Upper lobe of left lung (tissue), 4 donors: ENCODE results near the gene ACAP3.

Source experiments
- POLR2A ChIP-seq, 4 donors: fragments of 450-650 bp; IDR thresholded peaks; one replicate each; pipeline ENCODE4 v1.5.1; 2016 to 2017; ENCODE audit warnings: antibody characterized with exemption in 4 of 4, mild to moderate bottlenecking in 2 of 4
- TF ChIP-seq, protein P1 (sequence below), 6 experiments: fragments of 450-650 bp in 4 of 6; fragments of 200-600 bp in 2 of 6; sonication (generic) in 2 of 6; IDR thresholded peaks; one replicate each; pipeline ENCODE4 v1.5.1; 2016 to 2019; ENCODE audit warnings: antibody characterized with exemption in 6 of 6

DNA sequence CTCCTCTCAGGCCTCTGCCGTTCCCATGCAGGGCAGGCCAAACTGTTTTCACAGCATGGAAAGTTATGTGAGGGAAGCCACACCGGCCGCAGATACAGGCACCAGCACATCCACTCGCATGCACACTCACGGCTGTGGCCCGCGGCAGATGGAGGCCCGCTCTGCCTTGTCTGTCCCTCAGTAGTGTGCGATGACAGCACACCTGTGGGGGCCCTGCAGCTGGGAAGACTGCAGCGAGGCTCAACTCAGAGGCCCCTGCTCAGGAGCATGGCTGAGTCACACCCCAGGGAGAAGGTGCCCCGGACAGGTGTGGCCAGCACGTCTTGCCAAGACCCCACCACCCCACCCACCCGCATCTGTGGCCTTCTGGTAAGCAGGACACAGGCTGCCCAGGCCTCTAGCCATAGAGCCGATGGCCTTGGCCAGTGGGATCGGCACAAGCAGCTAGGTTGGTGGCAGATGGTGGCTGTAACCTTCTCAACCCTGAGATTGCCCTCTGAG is 32.7 kb downstream of the ACAP3 start:
- TF ChIP-seq POLR2A (IDR thresholded peaks at IDR 0.05): no peak
- TF ChIP-seq, protein P1, sequence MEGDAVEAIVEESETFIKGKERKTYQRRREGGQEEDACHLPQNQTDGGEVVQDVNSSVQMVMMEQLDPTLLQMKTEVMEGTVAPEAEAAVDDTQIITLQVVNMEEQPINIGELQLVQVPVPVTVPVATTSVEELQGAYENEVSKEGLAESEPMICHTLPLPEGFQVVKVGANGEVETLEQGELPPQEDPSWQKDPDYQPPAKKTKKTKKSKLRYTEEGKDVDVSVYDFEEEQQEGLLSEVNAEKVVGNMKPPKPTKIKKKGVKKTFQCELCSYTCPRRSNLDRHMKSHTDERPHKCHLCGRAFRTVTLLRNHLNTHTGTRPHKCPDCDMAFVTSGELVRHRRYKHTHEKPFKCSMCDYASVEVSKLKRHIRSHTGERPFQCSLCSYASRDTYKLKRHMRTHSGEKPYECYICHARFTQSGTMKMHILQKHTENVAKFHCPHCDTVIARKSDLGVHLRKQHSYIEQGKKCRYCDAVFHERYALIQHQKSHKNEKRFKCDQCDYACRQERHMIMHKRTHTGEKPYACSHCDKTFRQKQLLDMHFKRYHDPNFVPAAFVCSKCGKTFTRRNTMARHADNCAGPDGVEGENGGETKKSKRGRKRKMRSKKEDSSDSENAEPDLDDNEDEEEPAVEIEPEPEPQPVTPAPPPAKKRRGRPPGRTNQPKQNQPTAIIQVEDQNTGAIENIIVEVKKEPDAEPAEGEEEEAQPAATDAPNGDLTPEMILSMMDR (IDR thresholded peaks at IDR 0.05): no peak
